PC-9 (cell line): ENCODE results near the gene GABARAPL1. TPM values are rescaled to one million over a fixed set of nuclear protein-coding genes. Genes with fewer than 3 reads are reported as not detected.

Source experiments
- BruUV-seq: library from RNA; stranded (reverse); fragments of 400-500 nt; replicated peaks from 2 replicates; lab custom pipeline; 2021; lab: Mats Ljungman, UMichigan
- CTCF ChIA-PET: fragments of 300-600 bp; sonication (Branson Sonifier 250); formaldehyde crosslinking; loops from one replicate; lab custom pipeline; 2022; ENCODE audit warnings: antibody characterized with exemption; lab: Charles Lee
- POLR2A ChIA-PET: fragments of 300-600 bp; sonication (Branson Sonifier 250); formaldehyde crosslinking; loops from one replicate; lab custom pipeline; 2022; ENCODE audit warnings: antibody characterized with exemption; ENCODE audit not compliant: unreplicated experiment; lab: Charles Lee
- DNase-seq, 2 experiments: peaks; one replicate each; pipeline versions ENCODE4 v3.0.0 to v3.0.0-alpha.2; 2015 to 2022; ENCODE audit warnings: mixed read lengths in 1 of 2
- H2AFZ ChIP-seq: fragments of 200-600 bp; sonication (generic); 2 replicates; pipeline ENCODE4 v1.8.1; 2017; ENCODE audit warnings: antibody characterized with exemption
- H3F3A ChIP-seq: fragments of 200-600 bp; sonication (generic); 2 replicates; pipeline ENCODE4 v1.8.1; 2017; ENCODE audit warnings: antibody characterized with exemption, mild to moderate bottlenecking, low read depth; ENCODE audit not compliant: insufficient read depth
- H3K27ac ChIP-seq: fragments of 200-600 bp; sonication (generic); 2 replicates; pipeline ENCODE4 v1.6.1; 2016; ENCODE audit warnings: mixed run types
- H3K27me3 ChIP-seq: fragments of 200-600 bp; sonication (generic); 2 replicates; pipeline ENCODE4 v1.6.1; 2016; ENCODE audit warnings: low read depth, mixed run types; ENCODE audit not compliant: insufficient read depth
- H3K36me3 ChIP-seq: fragments of 200-600 bp; sonication (generic); 2 replicates; pipeline ENCODE4 v1.6.1; 2016; ENCODE audit warnings: low read depth, mixed run types
- H3K4me1 ChIP-seq: fragments of 200-600 bp; sonication (generic); replicated peaks from 2 replicates; pipeline ENCODE4 v1.6.1; 2016; ENCODE audit warnings: mixed run types; ENCODE audit not compliant: insufficient read depth
- H3K4me2 ChIP-seq: fragments of 200-600 bp; sonication (generic); 2 replicates; pipeline ENCODE4 v1.6.1; 2017; ENCODE audit warnings: mixed run types
- H3K4me3 ChIP-seq: fragments of 200-600 bp; sonication (generic); 2 replicates; pipeline ENCODE4 v1.6.1; 2016; ENCODE audit warnings: mixed run types
- H3K79me2 ChIP-seq: fragments of 200-600 bp; sonication (generic); 2 replicates; pipeline ENCODE4 v1.6.1; 2017; ENCODE audit warnings: low read depth, mixed run types
- H3K9me2 ChIP-seq: fragments of 200-600 bp; sonication (generic); 2 replicates; pipeline ENCODE4 v1.8.1; 2017; ENCODE audit warnings: mild to moderate bottlenecking; ENCODE audit not compliant: insufficient read depth
- H3K9me3 ChIP-seq: fragments of 200-600 bp; sonication (generic); 2 replicates; pipeline ENCODE4 v1.8.1; 2016; ENCODE audit warnings: low read depth; ENCODE audit not compliant: insufficient read depth
- H4K20me1 ChIP-seq: fragments of 200-600 bp; sonication (generic); 2 replicates; pipeline ENCODE4 v1.8.1; 2017; ENCODE audit not compliant: insufficient read depth
- CTCF ChIP-seq: fragments of 200-600 bp; sonication (generic); conservative IDR thresholded peaks from 2 replicates; pipeline ENCODE4 v1.6.1; 2017; ENCODE audit warnings: mixed run types, antibody characterized with exemption, mild to moderate bottlenecking, moderate library complexity
- EZH2 ChIP-seq: fragments of 200-600 bp; sonication (generic); IDR thresholded peaks from 2 replicates; pipeline ENCODE4 v1.8.0; 2017; ENCODE audit warnings: antibody characterized with exemption, low read depth
- intact Hi-C: fragments of 100-400 bp; cut with micrococcal nuclease; formaldehyde crosslinking; loops from one replicate; pipeline ENCODE4 v1.10.0; 2022; ENCODE audit not compliant: unreplicated experiment
- total RNA-seq: library from RNA; stranded (reverse); gene quantifications from 2 replicates; pipeline ENCODE4 v1.2.3, GENCODE V29; 2021

GABARAPL1 gene
- total RNA-seq, 1 experiment from 2014 or later: 85.6 TPM

GRCh38 chr12:10243818-10244520 lies 31.3 kb downstream of the GABARAPL1 start:
- ChIA-PET POLR2A (no interaction called here), CTCF (interaction anchor here (0.6 kb wide), 1 partner anchor 1035 kb away, joined by 3 read pairs; no protein-coding TSS in a partner anchor)
- Histone ChIP-seq H3K4me2 (no peak overlapping the region), H3K27ac (no peak overlapping the region), H3K4me1 (no peaks in the 10 kb centered on the region), H3K9me2 (no peaks in the 10 kb centered on the region), H3K36me3 (no peaks in the 10 kb centered on the region), H3K4me3 (no peak overlapping the region), H4K20me1 (no peaks in the 10 kb centered on the region), H3F3A (no peaks in the 10 kb centered on the region), H3K27me3 (no peaks in the 10 kb centered on the region), H3K9me3 (no peaks in the 10 kb centered on the region), H2AFZ (no peak overlapping the region), H3K79me2 (no peaks in the 10 kb centered on the region)
- intact Hi-C loops: no loop called here
- no TSS peak for BruUV-seq
- no peak for DNase-seq
- TF ChIP-seq CTCF (no peak), EZH2 (no peak)

GRCh38 chr12:10247436-10248058 lies 34.9 kb downstream of the GABARAPL1 start:
- POLR2A ChIA-PET: no interaction called here
- H3K4me2 ChIP-seq: no peak overlapping the region
- H3K36me3 ChIP-seq: no peaks in the 10 kb centered on the region
- CTCF ChIA-PET: no interaction called here
- no peaks in the 10 kb centered on the region for H3K9me2 ChIP-seq
- H3F3A ChIP-seq: no peaks in the 10 kb centered on the region
- TF ChIP-seq CTCF (no peak), EZH2 (no peak)
- H4K20me1 ChIP-seq: no peaks in the 10 kb centered on the region
- no peaks in the 10 kb centered on the region for H3K79me2 ChIP-seq
- BruUV-seq: no TSS peak
- no peaks in the 10 kb centered on the region for H3K9me3 ChIP-seq
- no peak overlapping the region for H3K4me3 ChIP-seq
- H2AFZ ChIP-seq: no peak overlapping the region
- H3K27me3 ChIP-seq: no peaks in the 10 kb centered on the region
- H3K4me1 ChIP-seq: no peaks in the 10 kb centered on the region
- no peak overlapping the region for H3K27ac ChIP-seq
- intact Hi-C loops: no loop called here
- no peak for DNase-seq

GRCh38 chr12:10249690-10250455 lies 37.2 kb downstream of the GABARAPL1 start:
- Histone ChIP-seq H3K4me3 (no peak overlapping the region), H3K9me2 (no peaks in the 10 kb centered on the region), H3F3A (no peaks in the 10 kb centered on the region), H3K4me1 (no peaks in the 10 kb centered on the region), H3K27me3 (no peaks in the 10 kb centered on the region), H4K20me1 (no peaks in the 10 kb centered on the region), H3K9me3 (no peaks in the 10 kb centered on the region), H3K27ac (no peak overlapping the region), H3K36me3 (no peaks in the 10 kb centered on the region), H3K4me2 (no peak overlapping the region), H3K79me2 (no peaks in the 10 kb centered on the region), H2AFZ (no peak overlapping the region)
- DNase-seq: no peak
- ChIA-PET CTCF (no interaction called here), POLR2A (no interaction called here)
- BruUV-seq: no TSS peak
- intact Hi-C loops: no loop called here
- no peak for TF ChIP-seq EZH2
